Measurements from ENCODE around the gene PTPRG. TPM values are rescaled to one million over a fixed set of nuclear protein-coding genes. Genes with fewer than 3 reads are reported as not detected.

PTPRG gene
- total and polyA plus RNA-seq, 2 of the 13 experiments (the other 11 are each of a cell fraction or from before 2014, with no cell fraction given) = 8.0 to 25.3 TPM

DNA sequence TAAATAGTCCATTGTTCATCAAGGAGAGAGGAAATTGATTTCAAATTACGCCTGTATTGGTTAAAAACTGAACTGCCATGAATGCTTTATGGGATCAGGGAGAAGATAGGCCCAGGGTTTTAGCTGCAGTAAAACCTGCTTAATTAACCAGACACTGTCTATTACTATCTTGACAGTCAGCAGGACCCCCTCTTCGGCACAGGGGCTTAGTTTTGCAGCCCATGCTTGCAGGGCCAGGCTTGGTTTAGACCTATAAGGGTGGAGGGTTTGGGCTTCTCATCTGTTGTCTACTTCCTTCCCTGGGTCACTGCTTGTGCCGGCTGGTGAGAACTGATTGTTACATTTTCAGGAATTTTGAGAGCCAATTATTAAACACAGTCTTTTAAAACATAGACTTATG lies 41.1 kb downstream of the PTPRG start (continued):
- TF ChIP-seq, protein P1, sequence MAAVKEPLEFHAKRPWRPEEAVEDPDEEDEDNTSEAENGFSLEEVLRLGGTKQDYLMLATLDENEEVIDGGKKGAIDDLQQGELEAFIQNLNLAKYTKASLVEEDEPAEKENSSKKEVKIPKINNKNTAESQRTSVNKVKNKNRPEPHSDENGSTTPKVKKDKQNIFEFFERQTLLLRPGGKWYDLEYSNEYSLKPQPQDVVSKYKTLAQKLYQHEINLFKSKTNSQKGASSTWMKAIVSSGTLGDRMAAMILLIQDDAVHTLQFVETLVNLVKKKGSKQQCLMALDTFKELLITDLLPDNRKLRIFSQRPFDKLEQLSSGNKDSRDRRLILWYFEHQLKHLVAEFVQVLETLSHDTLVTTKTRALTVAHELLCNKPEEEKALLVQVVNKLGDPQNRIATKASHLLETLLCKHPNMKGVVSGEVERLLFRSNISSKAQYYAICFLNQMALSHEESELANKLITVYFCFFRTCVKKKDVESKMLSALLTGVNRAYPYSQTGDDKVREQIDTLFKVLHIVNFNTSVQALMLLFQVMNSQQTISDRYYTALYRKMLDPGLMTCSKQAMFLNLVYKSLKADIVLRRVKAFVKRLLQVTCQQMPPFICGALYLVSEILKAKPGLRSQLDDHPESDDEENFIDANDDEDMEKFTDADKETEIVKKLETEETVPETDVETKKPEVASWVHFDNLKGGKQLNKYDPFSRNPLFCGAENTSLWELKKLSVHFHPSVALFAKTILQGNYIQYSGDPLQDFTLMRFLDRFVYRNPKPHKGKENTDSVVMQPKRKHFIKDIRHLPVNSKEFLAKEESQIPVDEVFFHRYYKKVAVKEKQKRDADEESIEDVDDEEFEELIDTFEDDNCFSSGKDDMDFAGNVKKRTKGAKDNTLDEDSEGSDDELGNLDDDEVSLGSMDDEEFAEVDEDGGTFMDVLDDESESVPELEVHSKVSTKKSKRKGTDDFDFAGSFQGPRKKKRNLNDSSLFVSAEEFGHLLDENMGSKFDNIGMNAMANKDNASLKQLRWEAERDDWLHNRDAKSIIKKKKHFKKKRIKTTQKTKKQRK (IDR thresholded peaks at IDR 0.05; ENCODE audit: low read length) = no peak

DNA sequence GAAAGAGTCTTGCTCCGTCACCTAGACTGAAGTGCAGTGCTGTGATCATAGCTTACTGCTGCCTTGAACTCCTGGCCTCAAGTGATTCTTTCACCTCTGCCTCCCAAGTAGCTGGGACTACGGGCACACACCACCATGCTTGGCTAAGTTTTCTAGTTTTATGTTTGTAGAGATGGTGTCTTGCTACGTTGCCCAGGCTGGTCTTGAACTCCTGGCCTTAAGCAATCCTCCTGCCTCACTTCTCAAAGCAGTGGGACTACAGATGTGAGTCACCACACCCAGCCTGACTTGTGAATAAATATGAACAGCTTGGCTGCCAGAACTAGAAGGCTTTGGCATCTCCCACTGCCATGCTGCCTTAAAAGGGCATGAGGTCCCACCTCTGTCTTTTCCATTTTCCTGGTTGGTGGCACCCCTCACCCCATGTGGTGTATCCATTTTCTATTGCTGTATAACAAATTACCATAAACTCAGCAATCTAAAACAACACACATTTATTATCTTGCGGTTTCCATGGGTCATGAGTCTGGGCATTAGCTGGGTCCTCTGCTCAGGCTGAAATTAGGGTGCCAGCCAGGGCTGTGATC lies 44.3 kb downstream of the PTPRG start:
- no peak for FAIRE-seq
- Histone ChIP-seq H3K4me1 (ENCODE audit: insufficient read depth, low read length) (peaks cover 15% of the 10 kb centered on the region), H3K4me2 (ENCODE audit: low read depth, low read length) (no peak overlapping the region), H3K9ac (ENCODE audit: insufficient read depth, low read depth, low read length) (no peak overlapping the region), H4K20me1 (ENCODE audit: insufficient read depth, low read length) (no peaks in the 10 kb centered on the region; the same call in 1 of the 2 replicates), H3K4me3 (replicated peaks in 1 of 3; ENCODE audit: insufficient read depth in 1 of 3, low read depth in 2 of 3, low read length in 3 of 3) (no peak overlapping the region), H2AFZ (ENCODE audit: low read length) (no peak overlapping the region), H3K27me3 (ENCODE audit: control insufficient read depth in 1 of 2, insufficient read depth in 2 of 2, low read length in 2 of 2) (no peaks in the 10 kb centered on the region), H3K79me2 (ENCODE audit: insufficient read depth, low read length) (peaks cover 19% of the 10 kb centered on the region), H3K9me3 (ENCODE audit: low read length) (no peaks in the 10 kb centered on the region), H3K36me3 (replicated peaks in 1 of 2; ENCODE audit: control insufficient read depth in 1 of 2, insufficient read depth in 2 of 2, low read length in 2 of 2) (peaks cover 2 to 3% of the 10 kb centered on the region in 2 experiments; a peak in 1 of 5 replicates), H3K27ac (ENCODE audit: extremely low read length, insufficient read depth, low read length) (no peak overlapping the region)
- WGBS (ENCODE audit: low lambda C conversion rate) = 97% methylated on average over 4 of the region's 4 CpGs
- no peak for ATAC-seq
- intact Hi-C loops (cut with micrococcal nuclease; ENCODE audit: unreplicated experiment) (loop anchor here (1.0 kb wide), 1 partner anchor 9 kb away; no protein-coding TSS in a partner anchor), in situ Hi-C loops (cut with HindIII; ENCODE audit: extremely low pct_ligation_motif_present, low pct_unique_long_range_greater_than_20kb) (no loop called here)
- ChIA-PET CTCF (ENCODE audit: low intra/inter-chr PET ratio, low total read pairs) (no interaction called here), POLR2A (no interaction called here)
- DNase-seq (ENCODE audit: low spot score) = no peak
- TF ChIP-seq KLF16 (CRISPR knock-in tag; IDR thresholded peaks at IDR 0.05) = no peak
- TF ChIP-seq U2AF2 (IDR thresholded peaks at IDR 0.05; ENCODE audit: low read depth, low read length) = no peak
- no peak for TF ChIP-seq REL (CRISPR knock-in tag; conservative IDR thresholded peaks at IDR 0.05)
- no peak for TF ChIP-seq ZNF570 (CRISPR knock-in tag; IDR thresholded peaks at IDR 0.05; ENCODE audit: borderline replicate concordance)
- no peak for TF ChIP-seq ZSCAN30 (CRISPR knock-in tag; IDR thresholded peaks at IDR 0.05)
- no peak for TF ChIP-seq NFKBIZ (CRISPR knock-in tag; IDR thresholded peaks at IDR 0.05)
- no peak for TF ChIP-seq ZNF839 (CRISPR knock-in tag; IDR thresholded peaks at IDR 0.05; ENCODE audit: borderline replicate concordance)
- no peak for TF ChIP-seq KDM2A (CRISPR knock-in tag; IDR thresholded peaks at IDR 0.05; ENCODE audit: borderline replicate concordance, low read depth)
- no peak for TF ChIP-seq KDM3A (CRISPR knock-in tag; IDR thresholded peaks at IDR 0.05; ENCODE audit: low read depth)
- no TSS peak for BruUV-seq (replicated peaks)

Data from HepG2 (cell line).